Subcutaneous adipose tissue (tissue), 4 donors: ENCODE results near the gene LSM2. TPM values are rescaled to one million over a fixed set of nuclear protein-coding genes. Genes with fewer than 3 reads are reported as not detected.

Source experiments
- total RNA-seq, 4 donors: library from RNA; depleted of rRNA; stranded (reverse); fragments of >200 nt; gene quantifications; one replicate each; pipeline ENCODE4 v1.1.0, GENCODE V29; 2016
- TF ChIP-seq, protein P1 (sequence below): fragments of 450-650 bp; IDR thresholded peaks from one replicate; pipeline ENCODE4 v1.5.1; 2016; ENCODE audit warnings: low read depth, mild to moderate bottlenecking, control low read depth, antibody characterized with exemption, moderate library complexity

Gene LSM2
- total RNA-seq, 4 donors from 2014 or later: 14.3 to 27.5 (median 24.0) TPM

DNA sequence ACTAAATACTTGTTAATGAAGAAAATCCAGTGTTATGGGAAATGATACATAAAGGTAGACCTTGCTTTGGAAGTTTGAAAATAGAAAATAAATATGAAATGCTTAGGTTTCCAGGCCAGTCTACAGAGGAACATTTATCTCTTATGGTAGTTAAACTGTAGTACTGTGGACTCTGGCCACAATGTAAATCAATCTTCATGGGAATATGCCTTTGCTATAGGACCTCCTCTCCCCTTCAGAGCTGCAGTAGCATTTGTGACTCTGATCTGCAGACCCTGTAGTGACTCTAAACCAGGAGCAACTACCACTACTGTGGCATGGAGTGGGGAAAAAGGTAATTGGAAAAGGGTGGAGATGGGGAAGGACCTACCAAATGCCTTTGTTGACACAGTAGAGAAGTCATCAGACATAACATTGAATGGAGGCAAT lies 13.1 kb upstream of the LSM2 start:
- TF ChIP-seq, protein P1, sequence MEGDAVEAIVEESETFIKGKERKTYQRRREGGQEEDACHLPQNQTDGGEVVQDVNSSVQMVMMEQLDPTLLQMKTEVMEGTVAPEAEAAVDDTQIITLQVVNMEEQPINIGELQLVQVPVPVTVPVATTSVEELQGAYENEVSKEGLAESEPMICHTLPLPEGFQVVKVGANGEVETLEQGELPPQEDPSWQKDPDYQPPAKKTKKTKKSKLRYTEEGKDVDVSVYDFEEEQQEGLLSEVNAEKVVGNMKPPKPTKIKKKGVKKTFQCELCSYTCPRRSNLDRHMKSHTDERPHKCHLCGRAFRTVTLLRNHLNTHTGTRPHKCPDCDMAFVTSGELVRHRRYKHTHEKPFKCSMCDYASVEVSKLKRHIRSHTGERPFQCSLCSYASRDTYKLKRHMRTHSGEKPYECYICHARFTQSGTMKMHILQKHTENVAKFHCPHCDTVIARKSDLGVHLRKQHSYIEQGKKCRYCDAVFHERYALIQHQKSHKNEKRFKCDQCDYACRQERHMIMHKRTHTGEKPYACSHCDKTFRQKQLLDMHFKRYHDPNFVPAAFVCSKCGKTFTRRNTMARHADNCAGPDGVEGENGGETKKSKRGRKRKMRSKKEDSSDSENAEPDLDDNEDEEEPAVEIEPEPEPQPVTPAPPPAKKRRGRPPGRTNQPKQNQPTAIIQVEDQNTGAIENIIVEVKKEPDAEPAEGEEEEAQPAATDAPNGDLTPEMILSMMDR: no peak

DNA sequence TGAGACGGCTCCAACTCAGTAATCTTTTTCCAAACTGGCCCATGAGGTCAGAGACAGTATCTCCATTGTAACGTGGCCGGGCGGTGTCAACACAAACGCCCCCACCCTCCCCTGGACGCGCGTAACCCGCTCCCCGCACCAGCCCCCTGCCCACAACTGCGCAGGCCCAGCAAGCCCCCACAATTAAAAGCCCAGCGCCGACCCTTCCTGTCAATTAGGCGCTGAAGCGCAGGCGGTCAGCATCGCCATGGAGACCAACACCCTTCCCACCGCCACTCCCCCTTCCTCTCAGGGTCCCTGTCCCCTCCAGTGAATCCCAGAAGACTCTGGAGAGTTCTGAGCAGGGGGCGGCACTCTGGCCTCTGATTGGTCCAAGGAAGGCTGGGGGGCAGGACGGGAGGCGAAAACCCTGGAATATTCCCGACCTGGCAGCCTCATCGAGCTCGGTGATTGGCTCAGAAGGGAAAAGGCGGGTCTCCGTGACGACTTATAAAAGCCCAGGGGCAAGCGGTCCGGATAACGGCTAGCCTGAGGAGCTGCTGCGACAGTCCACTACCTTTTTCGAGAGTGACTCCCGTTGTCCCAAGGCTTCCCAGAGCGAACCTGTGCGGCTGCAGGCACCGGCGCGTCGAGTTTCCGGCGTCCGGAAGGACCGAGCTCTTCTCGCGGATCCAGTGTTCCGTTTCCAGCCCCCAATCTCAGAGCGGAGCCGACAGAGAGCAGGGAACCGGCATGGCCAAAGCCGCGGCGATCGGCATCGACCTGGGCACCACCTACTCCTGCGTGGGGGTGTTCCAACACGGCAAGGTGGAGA lies 8.5 kb upstream of the LSM2 start, which contains the start of the genes HSPA1A and HSPA1L:
HSPA1A (plus strand) TSS at position 519 of the 814 bp plus-strand sequence; CDS start at position 733, 214 bp downstream.
HSPA1L (minus strand) TSS at position 259 of the 814 bp plus-strand sequence. CDS start 3,311 bp downstream, outside the sequence.
- TF ChIP-seq, protein P1: no peak

DNA sequence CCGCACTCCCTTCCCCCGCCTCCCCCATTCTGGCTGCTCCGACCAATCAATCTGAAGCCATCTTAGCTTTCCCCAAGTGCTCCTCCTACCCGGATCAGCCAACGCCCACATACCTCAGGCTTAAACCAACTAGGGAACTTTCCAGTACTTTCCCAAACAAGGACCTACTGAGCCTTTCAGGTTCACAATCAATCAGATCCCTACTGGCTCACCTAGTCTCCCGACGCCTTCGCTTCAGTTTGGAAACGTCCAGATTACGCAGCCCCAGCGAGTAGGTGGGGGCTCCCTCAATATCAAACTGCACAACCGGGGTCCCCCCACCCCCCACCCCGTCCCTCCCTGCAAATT lies 7.9 kb upstream of the LSM2 start:
- TF ChIP-seq, protein P1: no peak

DNA sequence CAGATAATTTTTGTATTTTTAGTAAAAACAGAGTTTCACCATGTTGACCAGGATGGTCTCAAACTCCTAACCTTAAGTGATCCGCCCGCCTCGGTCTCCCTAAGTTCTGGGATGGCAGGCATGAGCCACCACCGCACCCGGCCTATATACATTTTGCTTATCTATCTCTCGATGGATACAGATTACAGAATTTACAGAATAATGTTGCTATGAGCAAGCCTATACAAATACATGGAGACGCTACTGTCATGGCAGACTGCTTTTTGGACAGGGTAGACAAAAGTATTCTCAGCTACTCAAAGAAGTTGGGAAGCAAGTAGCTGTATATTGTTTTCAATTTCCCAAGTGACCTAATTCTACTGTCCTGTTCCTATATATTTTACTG lies 6.7 kb upstream of the LSM2 start:
- TF ChIP-seq, protein P1: no peak

DNA sequence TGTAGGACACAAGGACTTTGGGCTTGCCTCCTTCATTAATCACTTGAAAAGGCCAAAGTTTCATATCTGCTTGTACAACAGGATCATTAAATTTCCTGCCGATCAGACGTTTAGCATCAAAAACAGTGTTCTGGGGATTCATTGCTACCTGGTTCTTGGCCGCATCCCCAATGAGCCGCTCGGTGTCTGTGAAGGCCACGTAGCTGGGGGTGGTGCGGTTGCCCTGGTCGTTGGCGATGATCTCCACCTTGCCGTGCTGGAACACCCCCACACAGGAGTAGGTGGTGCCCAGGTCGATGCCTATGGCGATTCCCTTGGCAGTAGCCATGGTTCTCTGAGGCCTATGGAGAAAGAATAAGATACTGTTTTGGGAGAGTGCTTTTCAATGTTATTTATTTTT lies 4.9 kb upstream of the LSM2 start:
- TF ChIP-seq, protein P1: no peak

DNA sequence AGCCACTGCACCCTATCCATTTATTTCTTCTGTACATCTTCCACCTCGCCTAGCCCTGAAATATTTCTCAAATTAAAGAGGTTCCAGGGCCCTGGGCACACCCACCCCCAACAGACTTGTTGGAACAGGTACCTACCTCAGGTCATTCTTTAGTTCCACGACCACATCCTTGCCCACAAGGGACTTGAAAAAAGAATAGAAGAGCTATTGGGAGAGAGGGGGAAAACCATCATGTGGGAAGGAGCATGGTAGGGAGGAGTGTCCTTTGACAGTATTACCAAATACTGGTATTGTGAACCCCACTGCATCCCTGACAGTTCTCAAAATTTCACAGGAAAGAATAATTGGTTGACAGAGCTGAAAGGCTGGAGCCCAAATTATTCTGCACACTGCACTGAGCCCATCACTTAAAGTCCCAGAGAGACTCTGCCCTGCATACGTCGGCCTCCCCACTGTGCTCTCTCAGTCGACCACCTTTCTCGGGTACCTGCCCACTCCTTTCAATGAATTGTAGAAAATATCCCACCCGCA lies 762 bp downstream of the LSM2 start:
- TF ChIP-seq, protein P1: no peak

DNA sequence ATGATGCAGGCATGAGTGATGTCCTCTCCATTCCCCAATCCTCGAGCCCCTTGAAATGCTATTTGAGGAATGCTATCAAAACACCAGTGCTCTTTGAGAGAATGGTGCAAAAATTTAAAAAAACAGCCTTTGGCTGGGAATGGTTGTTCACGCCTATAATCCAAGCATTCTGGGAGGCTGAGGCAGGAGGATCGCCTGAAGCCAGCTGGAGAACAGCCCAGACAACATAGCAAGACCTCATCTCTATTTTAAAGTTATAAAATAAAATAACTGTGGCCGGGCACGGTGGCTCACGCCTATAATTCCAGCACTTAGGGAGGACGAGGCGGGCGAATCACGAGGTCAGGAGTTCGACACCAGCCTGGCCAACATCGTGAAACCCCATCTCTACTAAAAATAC lies 7.0 kb downstream of the LSM2 start:
- TF ChIP-seq, protein P1: no peak
